ENCODE data around the gene DLX5.

Gene DLX5

GRCh38 chr7:97015279-97015678 lies 9.4 kb downstream of the DLX5 start:
- H3K9me3 ChIP-seq: no peaks in the 10 kb centered on the region
- DNase-seq (ENCODE audit: low spot score in 2 of 2): no peak
- H3K36me3 ChIP-seq (replicated peaks): peaks cover 19% of the 10 kb centered on the region
- in situ Hi-C loops (cut with MboI; ENCODE audit: low sequenced_read_pairs): loop anchor here (5.0 to 25.0 kb wide), 2 partner anchors 303 to 418 kb away; partner anchors contain the start of gene SEM1
- no peak overlapping the region for H3K4me3 ChIP-seq
- H3K4me1 ChIP-seq: peaks cover 79% of the 10 kb centered on the region
- no peaks in the 10 kb centered on the region for H3K27me3 ChIP-seq (ENCODE audit: low read depth)

- Histone ChIP-seq H3K9me3 (no peaks in the 10 kb centered on the region), H3K36me3 (replicated peaks) (peaks cover 26% of the 10 kb centered on the region), H3K4me1 (peaks cover 73% of the 10 kb centered on the region), H3K27me3 (ENCODE audit: low read depth) (no peaks in the 10 kb centered on the region), H3K4me3 (no peak overlapping the region)
- in situ Hi-C loops (cut with MboI; ENCODE audit: low sequenced_read_pairs): loop anchor here (25.0 kb wide), 1 partner anchor 302 kb away; the partner anchor contains the start of gene SEM1
- no peak for DNase-seq (ENCODE audit: low spot score in 2 of 2)
Observed at GRCh38 chr7:97014145-97014750, 10.4 kb downstream of the DLX5 start.

GRCh38 chr7:97013845-97014134 lies 10.8 kb downstream of the DLX5 start:
- no peak overlapping the region for H3K4me3 ChIP-seq
- peaks cover 31% of the 10 kb centered on the region for H3K36me3 ChIP-seq (replicated peaks)
- peaks cover 73% of the 10 kb centered on the region for H3K4me1 ChIP-seq
- H3K9me3 ChIP-seq: no peaks in the 10 kb centered on the region
- in situ Hi-C loops (cut with MboI; ENCODE audit: low sequenced_read_pairs): loop anchor here (25.0 kb wide), 1 partner anchor 301 kb away; the partner anchor contains the start of gene SEM1
- no peaks in the 10 kb centered on the region for H3K27me3 ChIP-seq (ENCODE audit: low read depth)
- DNase-seq (ENCODE audit: low spot score in 2 of 2): no peak

GRCh38 chr7:97013134-97013844 lies 11.3 kb downstream of the DLX5 start:
- Histone ChIP-seq H3K36me3 (replicated peaks) (peaks cover 36% of the 10 kb centered on the region), H3K4me3 (no peak overlapping the region), H3K4me1 (peaks cover 77% of the 10 kb centered on the region), H3K27me3 (ENCODE audit: low read depth) (no peaks in the 10 kb centered on the region), H3K9me3 (no peaks in the 10 kb centered on the region)
- in situ Hi-C loops (cut with MboI; ENCODE audit: low sequenced_read_pairs): loop anchor here (25.0 kb wide), 1 partner anchor 301 kb away; the partner anchor contains the start of gene SEM1
- DNase-seq (ENCODE audit: low spot score in 2 of 2): no peak

- no peaks in the 10 kb centered on the region for H3K27me3 ChIP-seq (ENCODE audit: low read depth)
- H3K4me3 ChIP-seq: no peak overlapping the region
- in situ Hi-C loops (cut with MboI; ENCODE audit: low sequenced_read_pairs): loop anchor here (25.0 kb wide), 1 partner anchor 300 kb away; the partner anchor contains the start of gene SEM1
- peaks cover 43% of the 10 kb centered on the region for H3K36me3 ChIP-seq (replicated peaks)
- H3K4me1 ChIP-seq: peaks cover 77% of the 10 kb centered on the region
- no peaks in the 10 kb centered on the region for H3K9me3 ChIP-seq
- peak in 1 of 2 experiments; percentile 68 for DNase-seq (ENCODE audit: low spot score in 2 of 2)
Observed at GRCh38 chr7:97012365-97013133, 12.1 kb downstream of the DLX5 start.

GRCh38 chr7:97011536-97012364 lies 12.9 kb downstream of the DLX5 start:
- Histone ChIP-seq H3K9me3 (no peaks in the 10 kb centered on the region), H3K27me3 (ENCODE audit: low read depth) (no peaks in the 10 kb centered on the region), H3K4me3 (no peak overlapping the region), H3K36me3 (replicated peaks) (peaks cover 43% of the 10 kb centered on the region), H3K4me1 (peaks cover 73% of the 10 kb centered on the region)
- DNase-seq (ENCODE audit: low spot score in 2 of 2): no peak
- in situ Hi-C loops (cut with MboI; ENCODE audit: low sequenced_read_pairs): loop anchor here (25.0 kb wide), 1 partner anchor 299 kb away; the partner anchor contains the start of gene SEM1

- no peak for DNase-seq (ENCODE audit: low spot score in 2 of 2)
- Histone ChIP-seq H3K27me3 (ENCODE audit: low read depth) (no peaks in the 10 kb centered on the region), H3K4me1 (peaks cover 68% of the 10 kb centered on the region), H3K36me3 (replicated peaks) (peaks cover 43% of the 10 kb centered on the region), H3K4me3 (no peak overlapping the region), H3K9me3 (no peaks in the 10 kb centered on the region)
- in situ Hi-C loops (cut with MboI; ENCODE audit: low sequenced_read_pairs): loop anchor here (25.0 kb wide), 1 partner anchor 299 kb away; the partner anchor contains the start of gene SEM1
Observed at GRCh38 chr7:97011104-97011503, 13.5 kb downstream of the DLX5 start.

GRCh38 chr7:97009753-97010732 lies 14.6 kb downstream of the DLX5 start:
- peaks cover 57% of the 10 kb centered on the region for H3K4me1 ChIP-seq
- H3K36me3 ChIP-seq (replicated peaks): peaks cover 43% of the 10 kb centered on the region
- H3K9me3 ChIP-seq: no peaks in the 10 kb centered on the region
- DNase-seq (ENCODE audit: low spot score in 2 of 2): no peak
- no peaks in the 10 kb centered on the region for H3K27me3 ChIP-seq (ENCODE audit: low read depth)
- in situ Hi-C loops (cut with MboI; ENCODE audit: low sequenced_read_pairs): loop anchor here (25.0 kb wide), 1 partner anchor 298 kb away; the partner anchor contains the start of gene SEM1
- no peak overlapping the region for H3K4me3 ChIP-seq

- Histone ChIP-seq H3K4me1 (peaks cover 45% of the 10 kb centered on the region), H3K9me3 (no peaks in the 10 kb centered on the region), H3K27me3 (ENCODE audit: low read depth) (no peaks in the 10 kb centered on the region), H3K36me3 (replicated peaks) (peaks cover 43% of the 10 kb centered on the region), H3K4me3 (peak overlapping the region; percentile 56)
- DNase-seq (ENCODE audit: low spot score in 2 of 2): no peak
- in situ Hi-C loops (cut with MboI; ENCODE audit: low sequenced_read_pairs): loop anchor here (25.0 kb wide), 1 partner anchor 296 kb away; the partner anchor contains the start of gene SEM1
Observed at GRCh38 chr7:97008275-97008917, 16.2 kb downstream of the DLX5 start.

GRCh38 chr7:97007583-97007861 lies 17.1 kb downstream of the DLX5 start:
- H3K4me3 ChIP-seq: peak overlapping the region; percentile 56
- H3K4me1 ChIP-seq: peaks cover 38% of the 10 kb centered on the region
- H3K9me3 ChIP-seq: no peaks in the 10 kb centered on the region
- in situ Hi-C loops (cut with MboI; ENCODE audit: low sequenced_read_pairs): loop anchor here (25.0 kb wide), 1 partner anchor 295 kb away; the partner anchor contains the start of gene SEM1
- no peaks in the 10 kb centered on the region for H3K27me3 ChIP-seq (ENCODE audit: low read depth)
- no peak for DNase-seq (ENCODE audit: low spot score in 2 of 2)
- H3K36me3 ChIP-seq (replicated peaks): peaks cover 43% of the 10 kb centered on the region

- Histone ChIP-seq H3K36me3 (replicated peaks) (peaks cover 42% of the 10 kb centered on the region), H3K27me3 (ENCODE audit: low read depth) (no peaks in the 10 kb centered on the region), H3K9me3 (no peaks in the 10 kb centered on the region), H3K4me1 (peaks cover 38% of the 10 kb centered on the region), H3K4me3 (peak overlapping the region; percentile 56)
- in situ Hi-C loops (cut with MboI; ENCODE audit: low sequenced_read_pairs): loop anchor here (25.0 kb wide), 1 partner anchor 295 kb away; the partner anchor contains the start of gene SEM1
- DNase-seq (ENCODE audit: low spot score in 2 of 2): peak in 1 of 2 experiments; percentile 23
Observed at GRCh38 chr7:97006816-97007582, 17.6 kb downstream of the DLX5 start.

Data from HAP-1 (cell line).